Neutrophil (primary cell): ENCODE data around the gene GPR153.

Experiments used
- H3K27ac ChIP-seq: fragments of 200-600 bp; sonication (generic); 2 replicates; pipeline ENCODE4 v1.5.1; 2016; ENCODE audit warnings: mild to moderate bottlenecking, moderate library complexity
- H3K27me3 ChIP-seq: fragments of 200-600 bp; sonication (generic); 2 replicates; pipeline ENCODE4 v1.6.0; 2016; ENCODE audit warnings: mild to moderate bottlenecking
- H3K36me3 ChIP-seq: fragments of 200-600 bp; sonication (generic); 2 replicates; pipeline ENCODE4 v1.5.1; 2017
- H3K4me1 ChIP-seq, 2 experiments: fragments of 200-600 bp in 1 of 2; sonication (generic) in 1 of 2; 1 replicate in 1 of 2; 2 replicates in 1 of 2; pipeline versions ENCODE4 v1.5.1 to v1.6.1; 2013 to 2016; ENCODE audit warnings: low read depth in 1 of 2, low read length in 1 of 2, mild to moderate bottlenecking in 1 of 2, moderate library complexity in 1 of 2; ENCODE audit not compliant: control insufficient read depth in 1 of 2, insufficient read depth in 1 of 2
- H3K4me3 ChIP-seq, 2 experiments: fragments of 200-600 bp in 1 of 2; sonication (generic) in 1 of 2; 1 replicate in 1 of 2; 2 replicates in 1 of 2; pipeline ENCODE4 v1.5.1; 2013 to 2016; ENCODE audit warnings: low read depth in 1 of 2, low read length in 1 of 2, mild to moderate bottlenecking in 1 of 2, moderate library complexity in 1 of 2
- H3K9me3 ChIP-seq: fragments of 200-600 bp; sonication (generic); 2 replicates; pipeline ENCODE4 v1.5.1; 2016
- TF ChIP-seq, protein P1 (sequence below): fragments of 200-600 bp; sonication (generic); IDR thresholded peaks from 2 replicates; pipeline ENCODE4 v1.5.1; 2016; ENCODE audit warnings: antibody characterized with exemption

GPR153 gene

GRCh38 chr1:6243053-6243834 lies 17.7 kb downstream of the GPR153 start:
- Histone ChIP-seq H3K27ac (no peak overlapping the region), H3K4me1 (peaks cover 0 to 10% of the 10 kb centered on the region in 2 experiments), H3K4me3 (no peak overlapping the region), H3K9me3 (no peaks in the 10 kb centered on the region), H3K27me3 (peaks cover 100% of the 10 kb centered on the region), H3K36me3 (no peaks in the 10 kb centered on the region)
- TF ChIP-seq, protein P1, sequence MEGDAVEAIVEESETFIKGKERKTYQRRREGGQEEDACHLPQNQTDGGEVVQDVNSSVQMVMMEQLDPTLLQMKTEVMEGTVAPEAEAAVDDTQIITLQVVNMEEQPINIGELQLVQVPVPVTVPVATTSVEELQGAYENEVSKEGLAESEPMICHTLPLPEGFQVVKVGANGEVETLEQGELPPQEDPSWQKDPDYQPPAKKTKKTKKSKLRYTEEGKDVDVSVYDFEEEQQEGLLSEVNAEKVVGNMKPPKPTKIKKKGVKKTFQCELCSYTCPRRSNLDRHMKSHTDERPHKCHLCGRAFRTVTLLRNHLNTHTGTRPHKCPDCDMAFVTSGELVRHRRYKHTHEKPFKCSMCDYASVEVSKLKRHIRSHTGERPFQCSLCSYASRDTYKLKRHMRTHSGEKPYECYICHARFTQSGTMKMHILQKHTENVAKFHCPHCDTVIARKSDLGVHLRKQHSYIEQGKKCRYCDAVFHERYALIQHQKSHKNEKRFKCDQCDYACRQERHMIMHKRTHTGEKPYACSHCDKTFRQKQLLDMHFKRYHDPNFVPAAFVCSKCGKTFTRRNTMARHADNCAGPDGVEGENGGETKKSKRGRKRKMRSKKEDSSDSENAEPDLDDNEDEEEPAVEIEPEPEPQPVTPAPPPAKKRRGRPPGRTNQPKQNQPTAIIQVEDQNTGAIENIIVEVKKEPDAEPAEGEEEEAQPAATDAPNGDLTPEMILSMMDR = no peak

GRCh38 chr1:6241887-6242740 lies 18.8 kb downstream of the GPR153 start:
- H3K9me3 ChIP-seq = no peaks in the 10 kb centered on the region
- no peaks in the 10 kb centered on the region for H3K36me3 ChIP-seq
- H3K4me1 ChIP-seq = peaks cover 0 to 10% of the 10 kb centered on the region in 2 experiments
- H3K4me3 ChIP-seq = no peak overlapping the region
- H3K27ac ChIP-seq = no peak overlapping the region
- TF ChIP-seq, protein P1 = no peak
- peaks cover 100% of the 10 kb centered on the region for H3K27me3 ChIP-seq

GRCh38 chr1:6241107-6241886 lies 19.6 kb downstream of the GPR153 start:
- peaks cover under 1 to 10% of the 10 kb centered on the region in 2 experiments for H3K4me1 ChIP-seq
- no peaks in the 10 kb centered on the region for H3K36me3 ChIP-seq
- H3K9me3 ChIP-seq = no peaks in the 10 kb centered on the region
- TF ChIP-seq, protein P1 = no peak
- no peak overlapping the region for H3K4me3 ChIP-seq
- no peak overlapping the region for H3K27ac ChIP-seq
- peaks cover 98% of the 10 kb centered on the region for H3K27me3 ChIP-seq

DNA sequence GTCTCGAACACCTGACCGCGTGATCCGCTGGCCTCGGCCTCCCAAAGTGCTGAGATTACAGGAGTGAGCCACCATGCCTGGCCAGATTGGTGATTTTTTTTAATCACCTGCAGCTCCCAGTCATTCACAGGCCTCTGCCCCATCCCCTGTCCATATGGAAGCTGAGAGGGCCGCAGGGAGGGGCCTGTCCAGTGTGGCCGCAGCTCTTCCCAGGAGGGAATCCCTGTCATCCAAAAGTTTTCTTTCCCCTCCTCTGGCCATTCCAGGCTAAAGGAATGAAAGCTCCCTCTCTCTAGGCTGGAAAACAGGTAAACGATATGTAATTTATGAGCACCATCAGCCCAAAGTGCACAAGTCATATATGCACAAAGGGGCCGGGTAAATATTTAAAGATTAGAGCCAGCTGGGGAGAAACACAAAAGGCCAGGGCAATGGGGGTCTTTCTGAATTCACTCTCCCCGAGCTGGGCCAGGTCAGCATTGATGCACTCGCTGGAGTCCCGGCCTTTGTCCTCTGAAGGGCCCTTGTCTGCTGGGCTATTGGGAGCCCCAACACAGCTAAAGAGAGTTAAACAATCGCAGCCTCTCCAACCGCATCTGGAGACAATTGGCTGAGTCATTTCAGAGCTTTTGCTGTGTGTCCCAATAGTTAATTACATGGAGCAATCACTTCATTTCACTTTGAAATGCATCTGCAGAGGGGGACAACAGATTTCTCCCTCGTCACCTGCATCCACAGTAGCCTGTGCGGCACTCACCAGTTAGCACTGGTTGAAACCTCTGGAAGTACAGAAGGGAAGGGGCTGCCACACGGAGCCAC lies 20.7 kb downstream of the GPR153 start:
- TF ChIP-seq, protein P1 = no peak
- no peak overlapping the region for H3K27ac ChIP-seq
- no peaks in the 10 kb centered on the region for H3K9me3 ChIP-seq
- H3K27me3 ChIP-seq = peaks cover 87% of the 10 kb centered on the region
- H3K36me3 ChIP-seq = no peaks in the 10 kb centered on the region
- H3K4me1 ChIP-seq = peaks cover 2 to 6% of the 10 kb centered on the region in 2 experiments
- H3K4me3 ChIP-seq = no peak overlapping the region
